UCSD-AML1 (cell line): ENCODE measurements around the gene TRMU.
"Not testable (repeated sequence)": the region's sequence is repeated elsewhere in the genome, so short reads cannot be mapped to it uniquely, and the experiment has no call there.

ENCODE experiments used
- DNase-seq: peaks from one replicate; lab custom pipeline; 2025; ENCODE audit not compliant: unreplicated experiment; lab: John Stamatoyannopoulos, UW

TRMU gene

GRCh38 chr22:46300491-46300890 lies 35.0 kb upstream of the TRMU start:
- DNase-seq = no peak

GRCh38 chr22:46303347-46303965 lies 32.1 kb upstream of the TRMU start:
- no peak for DNase-seq

- DNase-seq = no peak
Measured at GRCh38 chr22:46308283-46308988, 27.1 kb upstream of the TRMU start.

- DNase-seq = no peak
Measured at GRCh38 chr22:46309526-46310085, 25.9 kb upstream of the TRMU start.

GRCh38 chr22:46312056-46312455 lies 23.5 kb upstream of the TRMU start:
- no peak for DNase-seq

- not testable (repeated sequence) for DNase-seq
Measured at GRCh38 chr22:46312848-46313247, 22.7 kb upstream of the TRMU start.

- DNase-seq = no peak
Measured at GRCh38 chr22:46315976-46316375, 19.5 kb upstream of the TRMU start.

- DNase-seq = no peak
Measured at GRCh38 chr22:46317646-46318045, 17.9 kb upstream of the TRMU start.

GRCh38 chr22:46318576-46318975 lies 16.9 kb upstream of the TRMU start:
- no peak for DNase-seq

GRCh38 chr22:46319319-46319718 lies 16.2 kb upstream of the TRMU start:
- no peak for DNase-seq

GRCh38 chr22:46320166-46320710 lies 15.3 kb upstream of the TRMU start:
- no peak for DNase-seq

GRCh38 chr22:46320716-46321386 lies 14.7 kb upstream of the TRMU start:
- DNase-seq = no peak

- no peak for DNase-seq
Measured at GRCh38 chr22:46322711-46323110, 12.8 kb upstream of the TRMU start.

GRCh38 chr22:46323162-46323561 lies 12.4 kb upstream of the TRMU start:
- DNase-seq = no peak

- DNase-seq = no peak
Measured at GRCh38 chr22:46326066-46326680, 9.3 kb upstream of the TRMU start.

- no peak for DNase-seq
Measured at GRCh38 chr22:46327691-46328465, 7.6 kb upstream of the TRMU start.

- no peak for DNase-seq
Measured at GRCh38 chr22:46328797-46329196, 6.7 kb upstream of the TRMU start.

- DNase-seq = no peak
Measured at GRCh38 chr22:46329616-46330015, 5.9 kb upstream of the TRMU start.

GRCh38 chr22:46330426-46330825 lies 5.1 kb upstream of the TRMU start:
- DNase-seq = no peak

GRCh38 chr22:46331496-46331895 lies 4.0 kb upstream of the TRMU start:
- DNase-seq = no peak
